Activated CD8-positive, alpha-beta T cell treated with anti-CD3 and anti-CD28 coated beads for 36 hours (primary cell): ENCODE data around the gene HAS3. TPM values are rescaled to one million over a fixed set of nuclear protein-coding genes. Genes with fewer than 3 reads are reported as not detected.
"Not testable (repeated sequence)": the region's sequence is repeated elsewhere in the genome, so short reads cannot be mapped to it uniquely, and the experiment has no call there.

Experiments used
- ATAC-seq: fragments of 200-7000 bp; cut with Tn5 transposase; one replicate; pipeline ENCODE4 v1.10.0; 2021; ENCODE audit warnings: mild to moderate bottlenecking, moderate library complexity
- CTCF ChIA-PET: fragments of 350-600 bp; sonication (Branson Sonifier 250); formaldehyde crosslinking; loops from one replicate; lab custom pipeline; 2021; ENCODE audit warnings: antibody characterized with exemption; lab: Charles Lee
- POLR2A ChIA-PET: fragments of 350-600 bp; sonication (Branson Sonifier 250); formaldehyde crosslinking; loops from one replicate; lab custom pipeline; 2021; ENCODE audit warnings: antibody characterized with exemption; lab: Charles Lee
- DNase-seq: peaks from one replicate; pipeline ENCODE4 v3.0.0-alpha.2; 2020
- H3K27ac Mint-ChIP-seq: one replicate; pipeline ENCODE4 v1.8.0; 2021; ENCODE audit warnings: mild to moderate bottlenecking, mixed read lengths
- H3K27me3 Mint-ChIP-seq: one replicate; pipeline ENCODE4 v1.8.0; 2021; ENCODE audit warnings: mixed read lengths
- H3K36me3 Mint-ChIP-seq: one replicate; pipeline ENCODE4 v1.8.0; 2021; ENCODE audit warnings: low read depth, mixed read lengths
- H3K4me1 Mint-ChIP-seq: one replicate; pipeline ENCODE4 v1.8.0; 2021; ENCODE audit warnings: low read depth, mixed read lengths
- H3K4me3 Mint-ChIP-seq: one replicate; pipeline ENCODE4 v1.8.0; 2021; ENCODE audit warnings: mild to moderate bottlenecking, moderate library complexity, mixed read lengths
- H3K9me3 Mint-ChIP-seq: one replicate; pipeline ENCODE4 v1.8.0; 2021; ENCODE audit warnings: mixed read lengths
- CTCF ChIP-seq: fragments of 200-600 bp; IDR thresholded peaks from one replicate; pipeline ENCODE4 v1.8.0; 2022; ENCODE audit warnings: antibody characterized with exemption, mild to moderate bottlenecking
- intact Hi-C: fragments of 100-400 bp; cut with micrococcal nuclease; formaldehyde crosslinking; loops from one replicate; pipeline ENCODE4 v1.10.0; 2022
- total RNA-seq, 2 experiments: library from RNA; stranded (reverse); gene quantifications; one replicate each; pipeline ENCODE4 v1.2.3, GENCODE V29; 2021

HAS3 gene
- total RNA-seq, 2 experiments from 2014 or later = 0.11 to 0.43 TPM

- ChIA-PET POLR2A (interaction anchor here (0.8 kb wide), 1 partner anchor 164 kb away, joined by 3 read pairs; no protein-coding TSS in a partner anchor), CTCF (interaction anchor here (1.3 to 1.4 kb wide), 2 partner anchors 9 to 12 kb away, joined by 3 read pairs; no protein-coding TSS in a partner anchor)
- TF ChIP-seq CTCF = no peak
- Mint-ChIP-seq H3K27ac (no peak overlapping the region), H3K4me3 (no peak overlapping the region), H3K4me1 (peaks cover 18% of the 10 kb centered on the region), H3K9me3 (no peaks in the 10 kb centered on the region), H3K36me3 (peaks cover 70% of the 10 kb centered on the region), H3K27me3 (no peaks in the 10 kb centered on the region)
- intact Hi-C loops = no loop called here
- DNase-seq (no peak), ATAC-seq (no peak)
Measured at GRCh38 chr16:69141014-69141413, 35.6 kb downstream of the HAS3 start.

- Mint-ChIP-seq H3K27ac (no peak overlapping the region), H3K36me3 (peaks cover 66% of the 10 kb centered on the region), H3K27me3 (no peaks in the 10 kb centered on the region), H3K4me1 (peaks cover 9% of the 10 kb centered on the region), H3K4me3 (no peak overlapping the region), H3K9me3 (no peaks in the 10 kb centered on the region)
- CTCF ChIA-PET = interaction anchor here (0.8 to 1.3 kb wide), 2 partner anchors 11 to 551 kb away, joined by 3 read pairs; no protein-coding TSS in a partner anchor
- POLR2A ChIA-PET = interaction anchor here (0.8 to 1.6 kb wide), 2 partner anchors 9 to 16 kb away, joined by 3 to 4 read pairs; no protein-coding TSS in a partner anchor
- no peak for TF ChIP-seq CTCF
- ATAC-seq (no peak), DNase-seq (no peak)
- intact Hi-C loops = no loop called here
Measured at GRCh38 chr16:69141936-69142335, 36.5 kb downstream of the HAS3 start.

DNA sequence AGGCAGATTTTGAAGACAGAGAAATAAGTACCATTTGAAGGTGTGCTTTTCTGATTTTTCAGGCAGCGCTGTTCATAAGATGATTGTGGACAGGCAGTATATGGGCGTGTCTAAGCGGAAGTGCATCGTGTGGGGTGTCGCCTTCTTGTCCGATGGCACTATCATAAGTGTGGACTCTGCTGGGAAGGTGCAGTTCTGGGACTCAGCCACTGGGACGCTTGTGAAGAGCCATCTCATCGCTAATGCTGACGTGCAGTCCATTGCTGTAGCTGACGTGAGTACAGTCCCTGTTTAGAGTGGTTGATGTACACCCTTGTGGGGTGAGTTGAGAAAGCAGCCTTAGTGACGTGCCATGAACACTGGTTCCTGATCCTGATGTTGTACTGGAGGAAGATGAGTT, 37.7 kb downstream of the HAS3 start:
- DNase-seq (no peak), ATAC-seq (no peak)
- Mint-ChIP-seq H3K36me3 (peaks cover 61% of the 10 kb centered on the region), H3K4me1 (peaks cover 4% of the 10 kb centered on the region), H3K9me3 (no peaks in the 10 kb centered on the region), H3K27me3 (no peaks in the 10 kb centered on the region), H3K27ac (no peak overlapping the region), H3K4me3 (no peak overlapping the region)
- CTCF ChIA-PET = interaction anchor here (1.0 kb wide), 1 partner anchor 18 kb away, joined by 3 read pairs; no protein-coding TSS in a partner anchor
- TF ChIP-seq CTCF = no peak
- intact Hi-C loops = no loop called here
- POLR2A ChIA-PET = interaction anchor here (1.6 kb wide), 1 partner anchor 14 kb away, joined by 4 read pairs; no protein-coding TSS in a partner anchor

- ChIA-PET CTCF (interaction anchor here (0.7 kb wide), 1 partner anchor 21 kb away, joined by 3 read pairs; no protein-coding TSS in a partner anchor), POLR2A (no interaction called here)
- Mint-ChIP-seq H3K36me3 (peaks cover 50% of the 10 kb centered on the region), H3K4me3 (no peak overlapping the region), H3K27ac (no peak overlapping the region), H3K9me3 (no peaks in the 10 kb centered on the region), H3K4me1 (no peaks in the 10 kb centered on the region), H3K27me3 (no peaks in the 10 kb centered on the region)
- ATAC-seq = no peak
- no peak for DNase-seq
- TF ChIP-seq CTCF = no peak
- intact Hi-C loops = no loop called here
Measured at GRCh38 chr16:69145658-69146057, 40.2 kb downstream of the HAS3 start.

DNA sequence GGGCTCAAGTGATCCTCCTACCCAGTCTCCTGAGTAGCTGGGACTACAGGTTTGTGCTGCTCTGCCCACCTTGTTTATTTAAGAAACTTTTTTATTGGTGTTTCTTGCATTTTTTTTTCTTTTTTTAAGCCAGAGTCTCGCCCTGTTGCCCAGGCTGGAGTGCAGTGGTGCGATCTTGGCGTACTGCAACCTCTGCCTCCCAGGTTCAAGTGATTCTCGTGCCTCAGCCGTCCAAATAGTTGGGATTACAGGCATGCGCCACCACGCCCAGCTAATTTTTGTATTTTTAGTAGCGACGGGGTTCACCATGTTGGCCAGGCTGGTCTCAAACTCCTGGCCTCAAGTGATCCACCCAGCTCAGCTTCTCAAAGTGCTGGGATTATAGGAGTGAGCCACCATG, 44.2 kb downstream of the HAS3 start:
- not testable (repeated sequence) for DNase-seq, H3K4me1 Mint-ChIP-seq, H3K27ac Mint-ChIP-seq, H3K27me3 Mint-ChIP-seq, ATAC-seq, H3K9me3 Mint-ChIP-seq, H3K4me3 Mint-ChIP-seq
- H3K36me3 Mint-ChIP-seq = peaks cover 49% of the 10 kb centered on the region
- intact Hi-C loops = loop anchor here (5.0 kb wide), 1 partner anchor 138 kb away; no protein-coding TSS in a partner anchor
- ChIA-PET CTCF (interaction anchor here (0.9 to 5.6 kb wide), 16 partner anchors 9 to 165 kb away, joined by 3 to 77 read pairs (median 7); no protein-coding TSS in a partner anchor), POLR2A (interaction anchor here (0.7 to 2.0 kb wide), 3 partner anchors 18 to 125 kb away, joined by 3 to 6 read pairs (median 3); no protein-coding TSS in a partner anchor)
